GM10847 (cell line): Measurements from ENCODE around the gene SCAMP2.

Source experiments
- POLR2A ChIP-seq: IDR thresholded peaks from 2 replicates; pipeline ENCODE4 v1.6.1; 2011; ENCODE audit not compliant: insufficient read length; ENCODE audit errors: extremely low read depth

The SCAMP2 gene

GRCh38 chr15:74873036-74873755, at the start of gene SCAMP2:
Gene SCAMP2 (minus strand): TSS chr15:74873365. CDS start chr15:74873255, 110 bp downstream.
- peak; percentile 75 for TF ChIP-seq POLR2A

- no peak for TF ChIP-seq POLR2A
Measured at GRCh38 chr15:74920456-74920855, 47.3 kb upstream of the SCAMP2 start.

- no peak for TF ChIP-seq POLR2A
Measured at GRCh38 chr15:74917676-74918075, 44.5 kb upstream of the SCAMP2 start.

DNA sequence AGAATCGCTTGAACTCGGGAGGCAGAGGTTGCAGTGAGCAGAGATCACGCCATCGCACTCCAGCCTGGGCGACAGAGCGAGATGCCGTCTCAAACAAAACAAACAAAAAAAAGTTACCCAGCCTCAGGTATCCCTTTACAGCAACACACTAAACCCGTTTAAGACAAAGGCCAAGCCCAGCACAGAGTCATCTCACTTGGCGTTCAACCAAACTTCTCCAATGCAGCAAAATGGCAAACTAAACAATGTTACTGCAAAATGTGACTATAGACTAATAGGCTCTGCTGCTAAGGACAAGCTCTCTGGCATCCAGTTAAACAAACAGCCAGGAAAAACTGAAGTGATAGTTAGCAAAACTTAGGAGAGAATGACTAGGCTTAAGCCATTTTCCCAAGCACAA, 39.9 kb upstream of the SCAMP2 start:
- no peak for TF ChIP-seq POLR2A

GRCh38 chr15:74908635-74909034, 35.5 kb upstream of the SCAMP2 start:
- no peak for TF ChIP-seq POLR2A

- TF ChIP-seq POLR2A = no peak
Measured at GRCh38 chr15:74907163-74907870, 34.2 kb upstream of the SCAMP2 start.

DNA sequence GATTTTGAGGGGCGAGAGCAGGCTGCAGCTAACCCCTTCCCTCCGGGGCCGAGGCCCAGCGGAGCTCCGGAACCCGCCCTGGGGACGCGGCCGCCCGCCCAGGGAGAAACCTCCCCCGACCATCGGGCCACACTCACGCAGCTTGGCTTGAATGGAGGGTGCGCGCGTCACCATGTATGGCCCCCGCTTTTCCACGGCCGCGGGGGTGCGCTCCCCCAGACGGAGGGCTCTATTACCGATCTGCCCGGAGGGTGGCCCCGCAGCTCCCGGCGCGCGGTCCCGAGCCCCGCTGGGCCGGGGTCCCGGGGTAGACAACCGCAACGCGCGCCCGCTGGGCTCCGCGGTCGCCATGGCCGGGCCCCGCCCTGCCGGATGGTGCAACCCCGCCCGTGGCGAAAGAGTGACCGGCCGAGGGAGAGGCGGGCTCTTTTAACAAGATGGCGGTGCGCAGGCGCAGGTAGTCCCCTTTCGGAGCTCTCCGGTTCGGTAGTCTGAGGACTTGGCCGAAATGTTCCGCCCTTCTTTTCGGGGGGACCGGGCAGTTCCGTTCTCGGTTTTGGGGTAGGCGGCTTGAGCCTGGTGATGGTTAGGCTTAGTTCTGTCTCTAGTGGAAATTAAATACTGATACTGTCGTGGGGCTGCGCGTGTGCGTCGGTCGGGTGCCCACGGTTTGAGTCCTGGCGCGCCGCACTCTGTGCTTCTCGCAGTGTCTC, 33.4 kb upstream of the SCAMP2 start, which contains the start of gene FAM219B:
Gene FAM219B, minus strand, starts transcription at position 402 of the 713 bp plus-strand sequence. Its CDS starts 51 bp downstream, at position 351.
- peak; percentile 60 for TF ChIP-seq POLR2A

- TF ChIP-seq POLR2A = no peak
Measured at GRCh38 chr15:74906067-74906449, 32.9 kb upstream of the SCAMP2 start.

DNA sequence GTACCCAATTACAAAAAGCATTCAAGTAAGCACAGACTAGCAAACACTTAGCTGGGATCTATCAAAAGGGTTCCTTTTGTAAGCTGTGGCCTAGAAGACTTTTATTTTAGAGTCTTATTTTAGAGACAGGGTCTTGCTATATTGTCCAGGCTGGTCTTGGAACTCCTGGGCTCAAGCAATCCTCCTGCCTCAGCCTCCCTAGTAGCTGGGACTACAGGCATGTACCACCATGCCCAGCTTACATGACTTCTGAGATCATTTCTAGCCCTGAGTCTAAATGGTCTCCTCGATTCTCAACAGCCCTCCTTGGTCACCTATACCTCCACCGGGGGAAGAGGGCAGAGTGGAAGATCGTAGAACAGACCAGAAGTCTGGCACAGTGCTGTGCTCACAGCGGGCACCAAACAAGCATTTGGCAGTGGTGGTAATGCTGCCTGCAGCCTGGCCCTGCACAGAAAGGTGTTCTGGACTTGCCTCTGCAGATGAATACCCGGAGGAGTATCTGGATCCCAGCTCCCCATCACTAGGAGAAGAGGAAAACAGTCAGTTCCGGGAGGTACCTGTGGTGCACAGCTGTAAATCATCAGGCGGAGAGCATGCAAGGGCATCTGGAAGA, 31.1 kb upstream of the SCAMP2 start:
- no peak for TF ChIP-seq POLR2A

DNA sequence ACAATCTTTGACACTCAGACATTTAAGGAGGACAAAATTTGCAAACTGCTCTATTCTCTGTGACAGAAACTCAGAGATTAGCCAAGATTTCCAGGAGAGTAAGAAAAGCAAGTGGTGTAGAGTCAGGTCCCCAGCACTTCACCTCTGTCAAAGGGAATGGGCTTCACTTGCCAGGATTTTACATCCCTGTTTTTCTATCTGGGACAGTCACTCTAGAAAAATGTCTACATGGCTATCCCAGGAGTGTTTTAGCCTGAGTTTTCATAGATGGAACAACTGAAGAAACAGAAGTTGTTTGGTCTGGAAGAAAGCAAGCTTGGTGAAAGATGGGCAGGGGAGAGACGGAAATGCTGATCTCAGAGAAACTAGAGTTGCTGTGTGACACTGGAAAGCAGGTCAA, 30.5 kb upstream of the SCAMP2 start:
- no peak for TF ChIP-seq POLR2A

GRCh38 chr15:74902295-74903075, 29.3 kb upstream of the SCAMP2 start:
- TF ChIP-seq POLR2A = no peak

GRCh38 chr15:74901612-74902063, 28.5 kb upstream of the SCAMP2 start:
- no peak for TF ChIP-seq POLR2A

GRCh38 chr15:74897300-74897701, 24.1 kb upstream of the SCAMP2 start:
- TF ChIP-seq POLR2A = no peak

GRCh38 chr15:74896316-74896715, 23.2 kb upstream of the SCAMP2 start:
- no peak for TF ChIP-seq POLR2A

DNA sequence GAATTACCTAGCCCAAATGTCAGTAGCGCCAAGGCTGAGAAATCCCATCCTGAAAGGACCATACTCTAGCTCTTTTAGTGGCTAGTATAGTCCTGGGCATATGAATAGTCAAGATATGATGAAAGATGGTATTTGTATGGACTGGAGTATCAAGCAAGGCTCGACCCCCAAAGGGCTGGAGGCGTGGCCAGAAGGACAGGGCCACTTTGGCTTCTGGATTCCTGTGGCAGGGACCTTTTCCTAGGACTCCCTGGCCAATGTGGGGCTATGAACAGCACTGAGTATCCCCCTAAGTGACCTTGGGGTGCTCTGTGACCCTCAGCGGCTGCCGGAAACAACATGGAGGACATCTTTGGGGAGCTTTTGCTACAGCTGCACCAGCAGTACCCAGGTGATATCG, 22.7 kb upstream of the SCAMP2 start:
- no peak for TF ChIP-seq POLR2A
